Measurements from ENCODE around the gene SUPT7L. TPM values are rescaled to one million over a fixed set of nuclear protein-coding genes. Genes with fewer than 3 reads are reported as not detected.

The SUPT7L gene
- total and polyA plus RNA-seq, 2 of the 13 experiments (the other 11 are each of a cell fraction or from before 2014, with no cell fraction given): 32.9 to 77.5 TPM

GRCh38 chr2:27628767-27629709 is 34.4 kb downstream of the SUPT7L start, which contains the start of the genes CCDC121 and GPN1 (continued):
- TF ChIP-seq ZFP82 (CRISPR knock-in tag; IDR thresholded peaks at IDR 0.05; ENCODE audit: borderline replicate concordance) (peak; percentile 8; the same call in 1 of the 2 replicates), ZNF782 (CRISPR knock-in tag; IDR thresholded peaks at IDR 0.05; ENCODE audit: borderline replicate concordance) (peak; percentile 69; the same call in 1 of the 2 replicates), RBFOX2 (IDR thresholded peaks at IDR 0.05; ENCODE audit: low read depth, low read length) (peak; percentile 80), CTCF (CRISPR knock-in tag; IDR thresholded peaks at IDR 0.05) (0 out of 2 replicates have a peak, but pooled peaks have one; percentile 23), ZNF768 (CRISPR knock-in tag; IDR thresholded peaks at IDR 0.05) (no peak; the same call in 1 of the 2 replicates), ZNF30 (CRISPR knock-in tag; IDR thresholded peaks at IDR 0.05) (no peak), MTA1 (CRISPR knock-in tag; IDR thresholded peaks at IDR 0.05; ENCODE audit: borderline replicate concordance) (peak; percentile 88), ZNF414 (CRISPR knock-in tag; IDR thresholded peaks at IDR 0.05) (no peak; the same call in 1 of the 2 replicates), RFX5 (IDR thresholded peaks at IDR 0.05; ENCODE audit: low read depth, low read length) (no peak), ZMYM3 (CRISPR knock-in tag; IDR thresholded peaks at IDR 0.05) (no peak), HIVEP1 (CRISPR knock-in tag; IDR thresholded peaks at IDR 0.05) (peak; percentile 75), ZSCAN20 (CRISPR knock-in tag; IDR thresholded peaks at IDR 0.05; ENCODE audit: borderline replicate concordance) (no peak), RXRA (CRISPR knock-in tag; IDR thresholded peaks at IDR 0.05) (peak; percentile 19; the same call in 1 of the 2 replicates), ZNF564 (CRISPR knock-in tag; IDR thresholded peaks at IDR 0.05) (peak; percentile 88), ZNF660 (CRISPR knock-in tag; IDR thresholded peaks at IDR 0.05; ENCODE audit: borderline replicate concordance, low read depth) (no peak), SRSF1 (optimal IDR thresholded peaks at IDR 0.05; ENCODE audit: low read depth, low read length) (peak; percentile 78), HNRNPH1 (optimal IDR thresholded peaks at IDR 0.05; ENCODE audit: low read depth, low read length) (peak; percentile 80), THAP9 (CRISPR knock-in tag; IDR thresholded peaks at IDR 0.05; ENCODE audit: borderline replicate concordance) (peak; percentile 89), HES4 (CRISPR knock-in tag; IDR thresholded peaks at IDR 0.05; ENCODE audit: borderline replicate concordance) (0 out of 2 replicates have a peak, but pooled peaks have one; percentile 58), JUND (CRISPR knock-in tag; IDR thresholded peaks at IDR 0.05) (peak; percentile 84), HDAC1 (CRISPR knock-in tag; IDR thresholded peaks at IDR 0.05) (peak; percentile 99), ZNF629 (CRISPR knock-in tag; conservative IDR thresholded peaks at IDR 0.05) (no peak), ZBTB38 (CRISPR knock-in tag; IDR thresholded peaks at IDR 0.05) (peak; percentile 76; the same call in 1 of the 2 replicates), ZNF547 (CRISPR knock-in tag; IDR thresholded peaks at IDR 0.05) (peak; percentile 76)
